Measurements from ENCODE around the gene CRACR2B.

CRACR2B gene

GRCh38 chr11:839875-840617 is 12.3 kb downstream of the CRACR2B start:
- no peak for DNase-seq

- peak; percentile 59 for DNase-seq
Measured at GRCh38 chr11:841981-842369, 14.3 kb downstream of the CRACR2B start.

DNA sequence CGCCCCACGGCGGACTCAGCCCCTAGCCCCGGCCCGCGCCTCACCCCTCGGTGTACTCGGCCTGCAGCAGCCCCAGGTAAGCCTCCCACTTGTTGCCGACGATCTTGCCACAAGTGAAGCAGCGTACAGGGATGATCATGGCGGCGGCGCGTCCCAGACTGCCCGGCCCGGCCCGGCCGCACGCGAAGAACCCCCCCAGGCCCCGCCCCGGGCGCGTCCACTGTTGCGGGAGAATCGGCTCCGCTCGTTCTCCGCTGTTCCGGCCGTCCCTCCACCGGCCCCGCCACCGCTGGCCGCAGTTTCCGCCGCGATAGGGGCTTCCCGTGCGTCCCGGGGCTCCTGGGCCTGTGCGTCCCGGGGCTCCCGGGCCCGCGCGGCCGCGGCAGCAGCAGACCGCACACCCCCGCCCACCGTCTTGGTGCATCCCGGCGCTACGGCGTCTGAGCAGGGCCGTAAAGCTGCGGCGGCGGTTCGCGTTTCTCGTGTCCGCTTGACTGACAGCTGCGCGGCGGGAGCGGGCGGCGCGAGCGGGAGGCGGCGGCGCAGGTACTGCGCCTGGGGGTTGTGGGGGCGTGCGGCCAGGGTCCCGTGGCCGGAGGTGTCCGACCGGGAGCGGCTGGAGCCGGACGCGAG is 14.8 kb downstream of the CRACR2B start, which contains the start of the genes POLR2L and TSPAN4:
POLR2L (minus strand) TSS at position 160 of the 633 bp plus-strand sequence; CDS start at position 139, 21 bp downstream.
TSPAN4 (plus strand) TSS at position 483 of the 633 bp plus-strand sequence. CDS start 7,453 bp downstream, outside the sequence.
- DNase-seq: peak; percentile 96

GRCh38 chr11:843086-843734 is 15.5 kb downstream of the CRACR2B start:
- no peak for DNase-seq

- DNase-seq: peak; percentile 53
Measured at GRCh38 chr11:843818-844692, 16.3 kb downstream of the CRACR2B start.

GRCh38 chr11:844693-845644 is 17.2 kb downstream of the CRACR2B start:
- DNase-seq: peak; percentile 70

GRCh38 chr11:845872-846495 is 18.3 kb downstream of the CRACR2B start:
- no peak for DNase-seq

- no peak for DNase-seq
Measured at GRCh38 chr11:846496-847098, 18.9 kb downstream of the CRACR2B start.

- no peak for DNase-seq
Measured at GRCh38 chr11:847876-848275, 20.2 kb downstream of the CRACR2B start.

- peak; percentile 74 for DNase-seq
Measured at GRCh38 chr11:848380-848931, 20.7 kb downstream of the CRACR2B start.

GRCh38 chr11:849104-849824 is 21.5 kb downstream of the CRACR2B start:
- DNase-seq: peak; percentile 91

DNA sequence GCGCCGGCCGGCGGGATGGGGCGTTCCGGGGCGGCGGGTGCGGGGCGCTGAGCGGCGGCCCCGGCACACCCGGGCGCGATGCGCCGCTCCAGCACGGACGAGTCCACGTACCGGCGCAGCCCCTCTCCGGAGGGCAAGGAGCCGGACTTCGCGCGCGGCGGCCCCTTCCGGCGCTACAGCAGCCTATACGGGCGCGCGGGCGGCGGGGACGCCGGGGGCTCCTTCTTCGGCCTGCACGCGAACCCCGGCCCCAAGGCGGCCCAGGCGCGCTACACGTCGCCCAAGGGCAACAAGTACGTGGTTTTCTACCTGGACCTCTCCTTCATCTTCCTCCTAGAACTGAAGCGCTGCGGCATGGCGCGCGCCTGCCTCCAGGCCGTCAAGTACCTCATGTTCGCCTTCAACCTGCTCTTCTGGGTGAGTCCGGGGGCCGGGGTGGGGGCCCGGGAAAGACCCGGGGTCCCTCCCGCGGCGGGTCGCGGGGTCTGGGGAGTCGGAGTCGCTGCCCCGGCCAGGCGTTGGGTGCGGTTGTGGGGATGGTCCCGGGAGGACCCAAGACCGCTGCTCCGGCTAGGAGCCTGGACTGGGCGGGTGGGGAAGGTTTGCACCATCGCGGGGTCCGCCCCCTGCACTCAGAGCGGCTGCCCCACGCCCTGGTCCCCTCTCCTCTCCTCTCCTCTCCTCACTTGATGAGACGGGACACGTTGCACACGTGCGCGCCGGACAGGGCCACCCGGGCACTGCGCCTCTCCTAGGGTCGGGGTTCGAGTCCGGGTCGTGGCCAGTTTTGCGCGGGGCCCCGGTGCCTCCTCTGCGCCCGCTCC is 22.4 kb downstream of the CRACR2B start:
- peak; percentile 78 for DNase-seq

GRCh38 chr11:850775-851763 is 23.4 kb downstream of the CRACR2B start:
- peak; percentile 68 for DNase-seq

GRCh38 chr11:852762-853161 is 25.0 kb downstream of the CRACR2B start:
- no peak for DNase-seq

GRCh38 chr11:853682-854448 is 26.1 kb downstream of the CRACR2B start:
- no peak for DNase-seq

DNA sequence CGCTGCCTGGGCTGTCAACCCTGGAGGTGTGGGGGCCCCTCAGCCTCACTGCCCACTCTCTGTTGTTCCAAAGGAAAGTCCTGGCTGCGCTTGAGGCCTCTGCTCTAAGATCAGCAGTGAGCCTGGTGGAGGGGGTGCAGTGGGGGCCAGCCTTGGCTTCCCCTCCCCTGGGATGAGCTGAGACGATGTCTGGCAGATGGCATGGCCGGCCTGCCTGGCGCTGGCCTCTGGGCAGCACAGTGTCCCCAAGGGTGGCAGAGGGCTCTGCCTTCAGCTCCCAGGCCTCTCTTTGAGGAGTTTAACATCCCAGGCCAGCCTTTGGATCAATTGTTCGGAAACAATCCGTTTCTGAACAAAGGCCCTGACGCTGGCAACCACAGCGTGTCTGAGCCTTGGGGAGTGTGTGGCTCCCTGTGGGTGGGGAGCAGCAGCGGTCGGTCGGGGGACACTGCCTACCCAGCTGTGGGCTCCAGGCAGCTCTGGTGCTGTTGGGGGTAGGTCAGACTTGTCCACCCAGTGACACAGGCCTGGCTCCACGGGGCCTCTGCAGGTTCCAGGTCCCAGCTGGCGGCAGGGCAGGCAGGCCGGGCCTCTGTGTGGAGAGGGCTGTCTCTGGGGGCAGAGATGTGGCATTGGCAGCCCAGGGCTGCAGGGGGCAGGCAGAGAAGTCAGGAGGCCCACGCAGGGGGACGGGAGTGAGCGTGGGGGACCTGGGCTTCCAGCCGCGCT is 27.0 kb downstream of the CRACR2B start:
- no peak for DNase-seq

All from NCI-H69 (cell line).